HG02885 (cell line): ENCODE results near the gene TRIM32.

Experiments
- ATAC-seq: cut with Tn5 transposase; IDR thresholded peaks from one replicate; pipeline ENCODE4 v1.9.1; 2021; ENCODE audit warnings: mild to moderate bottlenecking; ENCODE audit not compliant: unreplicated experiment, poor library complexity

Gene TRIM32, protein sequence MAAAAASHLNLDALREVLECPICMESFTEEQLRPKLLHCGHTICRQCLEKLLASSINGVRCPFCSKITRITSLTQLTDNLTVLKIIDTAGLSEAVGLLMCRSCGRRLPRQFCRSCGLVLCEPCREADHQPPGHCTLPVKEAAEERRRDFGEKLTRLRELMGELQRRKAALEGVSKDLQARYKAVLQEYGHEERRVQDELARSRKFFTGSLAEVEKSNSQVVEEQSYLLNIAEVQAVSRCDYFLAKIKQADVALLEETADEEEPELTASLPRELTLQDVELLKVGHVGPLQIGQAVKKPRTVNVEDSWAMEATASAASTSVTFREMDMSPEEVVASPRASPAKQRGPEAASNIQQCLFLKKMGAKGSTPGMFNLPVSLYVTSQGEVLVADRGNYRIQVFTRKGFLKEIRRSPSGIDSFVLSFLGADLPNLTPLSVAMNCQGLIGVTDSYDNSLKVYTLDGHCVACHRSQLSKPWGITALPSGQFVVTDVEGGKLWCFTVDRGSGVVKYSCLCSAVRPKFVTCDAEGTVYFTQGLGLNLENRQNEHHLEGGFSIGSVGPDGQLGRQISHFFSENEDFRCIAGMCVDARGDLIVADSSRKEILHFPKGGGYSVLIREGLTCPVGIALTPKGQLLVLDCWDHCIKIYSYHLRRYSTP

DNA sequence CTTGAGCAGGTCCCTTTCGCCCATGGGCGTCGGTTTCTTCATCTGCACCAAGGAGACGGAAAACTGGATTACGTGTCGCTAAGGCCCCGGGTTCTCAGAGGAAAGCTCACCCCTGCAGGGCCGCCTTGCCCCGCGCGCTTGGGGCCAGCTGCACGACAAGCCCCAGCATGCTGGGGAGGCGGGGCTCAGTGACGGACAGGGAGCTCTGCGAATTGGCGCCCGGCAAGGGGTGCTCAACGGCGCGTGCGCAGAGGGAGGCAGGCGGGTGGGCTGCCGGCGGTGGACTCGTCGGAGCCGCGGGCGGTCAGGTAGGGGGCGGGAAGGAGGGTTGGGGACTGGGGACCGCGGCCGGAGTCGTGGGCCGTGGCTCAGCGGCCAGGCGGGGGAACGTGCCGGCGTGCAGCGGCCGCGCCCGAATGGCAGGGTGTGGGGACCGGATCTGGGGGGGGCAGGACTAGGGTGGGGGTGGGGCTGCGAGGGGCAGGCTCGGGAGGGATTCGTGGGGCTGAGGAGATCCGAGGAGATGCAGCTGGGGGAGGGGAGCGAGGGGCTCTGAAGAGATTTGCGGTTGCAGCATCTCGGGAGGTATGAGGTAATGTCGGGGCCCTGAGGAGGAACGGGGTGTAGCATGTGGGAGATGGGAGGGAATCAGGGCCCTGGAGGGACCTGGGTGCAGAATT, at the start of gene TRIM32:
Gene TRIM32, plus strand, starts transcription at position 232 of the 680 bp plus-strand sequence. CDS start 10,438 bp downstream, outside the sequence.
- peak; percentile 98 for ATAC-seq

DNA sequence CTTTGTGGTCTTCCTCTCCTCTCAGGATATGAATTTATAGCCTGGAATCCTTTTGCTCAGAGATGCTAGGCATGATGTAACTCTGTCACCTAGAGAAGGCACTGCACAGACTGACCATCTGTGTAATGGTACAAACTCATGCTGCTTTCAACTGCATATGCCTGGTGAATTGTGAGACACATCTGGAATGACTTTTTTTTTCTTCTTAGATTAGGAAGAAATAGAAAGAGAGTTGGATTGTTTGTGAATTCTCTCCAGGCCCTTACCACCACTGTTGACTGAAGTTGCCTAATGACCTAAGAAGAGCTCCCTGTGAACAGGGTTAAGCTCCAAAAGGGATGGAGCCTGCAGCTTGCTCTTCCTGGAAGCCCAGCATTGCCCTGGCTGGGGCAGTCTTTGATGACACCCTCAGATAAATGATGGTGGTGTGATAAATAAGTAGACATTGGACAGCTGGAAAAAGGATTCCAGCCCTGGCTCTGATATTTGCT, 47.8 kb upstream of the TRIM32 start:
- ATAC-seq = no peak

DNA sequence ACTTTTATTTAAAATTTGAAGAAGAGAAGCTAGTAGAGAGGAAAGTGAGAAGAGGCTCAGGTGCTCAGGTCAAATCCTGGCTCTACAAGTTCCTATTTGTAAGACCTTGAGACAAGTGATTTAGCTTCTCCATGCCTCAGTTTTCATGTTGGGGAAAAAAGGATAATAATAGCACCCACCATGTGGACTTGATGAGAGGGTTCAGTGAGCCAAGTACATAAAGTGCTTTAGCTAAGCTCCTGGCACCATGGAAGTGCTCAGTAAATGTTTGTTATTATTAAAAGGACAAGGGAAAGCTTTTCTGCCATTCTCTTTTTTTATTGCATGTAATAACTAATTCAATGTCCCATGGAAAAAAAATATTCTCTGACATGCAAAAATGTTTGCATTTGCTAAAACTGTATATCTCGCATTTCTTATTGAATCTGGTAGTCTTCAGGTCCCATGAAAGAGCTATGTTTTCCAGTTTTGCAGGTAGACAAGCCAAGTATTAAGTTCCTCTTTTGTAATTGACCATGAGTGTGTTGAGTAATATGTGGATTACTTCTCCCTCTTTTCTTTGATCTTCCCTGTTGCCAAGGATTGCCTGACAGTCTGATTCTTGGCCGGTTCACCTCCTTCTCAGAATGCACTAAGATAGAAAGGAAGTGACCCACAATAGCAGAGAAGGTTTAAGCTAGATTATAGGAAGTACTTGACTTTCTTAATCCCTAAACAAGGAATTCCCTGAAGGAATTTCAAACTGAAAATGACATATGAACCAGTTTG, 45.6 kb upstream of the TRIM32 start:
- ATAC-seq = no peak

DNA sequence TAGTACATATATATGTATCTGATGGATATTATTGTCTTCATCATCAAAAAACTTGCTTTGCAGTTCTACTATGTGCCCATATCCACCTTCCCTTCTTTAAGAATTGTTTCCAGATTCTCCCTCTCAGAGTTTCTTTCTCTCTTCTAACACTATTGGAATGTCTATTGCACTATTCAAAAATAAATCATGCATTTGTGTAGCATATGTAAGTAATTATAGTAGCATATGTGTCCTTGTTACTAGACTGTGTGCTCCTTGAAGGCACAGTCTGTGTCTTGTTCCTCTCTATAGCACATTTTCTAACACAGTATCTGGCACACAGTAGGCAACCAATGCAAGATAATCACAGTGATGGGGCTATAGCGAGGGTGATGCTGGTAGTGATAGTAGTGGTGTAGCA, 43.4 kb upstream of the TRIM32 start:
- ATAC-seq = no peak

DNA sequence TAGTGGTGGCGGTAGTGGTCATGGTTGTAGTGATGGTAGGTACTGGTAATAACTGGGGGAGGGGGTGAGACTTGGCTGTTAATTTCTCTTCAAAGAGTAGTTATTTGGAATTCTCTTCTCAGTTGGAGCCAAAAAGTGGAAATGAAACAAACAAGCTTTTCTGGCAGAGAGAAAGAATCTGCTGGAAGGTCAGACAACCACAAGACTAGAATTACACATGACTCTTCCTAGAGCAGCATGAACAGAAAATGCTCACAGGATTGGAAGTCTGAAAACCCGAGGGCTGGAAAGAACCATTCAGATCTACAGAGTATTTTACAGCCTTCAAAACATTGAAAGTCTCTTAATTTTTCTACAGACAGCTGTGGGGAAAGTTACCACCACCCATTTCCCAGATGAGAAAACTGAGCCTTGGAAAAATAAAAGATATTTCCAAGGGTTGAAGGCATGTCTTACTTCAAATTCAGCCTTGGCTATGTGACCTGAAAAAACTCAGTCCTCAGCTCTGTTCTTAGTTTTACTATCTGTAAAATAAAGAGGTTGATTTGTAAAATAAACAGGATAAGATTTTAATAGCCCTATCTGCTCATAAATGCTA, 42.9 kb upstream of the TRIM32 start:
- no peak for ATAC-seq

DNA sequence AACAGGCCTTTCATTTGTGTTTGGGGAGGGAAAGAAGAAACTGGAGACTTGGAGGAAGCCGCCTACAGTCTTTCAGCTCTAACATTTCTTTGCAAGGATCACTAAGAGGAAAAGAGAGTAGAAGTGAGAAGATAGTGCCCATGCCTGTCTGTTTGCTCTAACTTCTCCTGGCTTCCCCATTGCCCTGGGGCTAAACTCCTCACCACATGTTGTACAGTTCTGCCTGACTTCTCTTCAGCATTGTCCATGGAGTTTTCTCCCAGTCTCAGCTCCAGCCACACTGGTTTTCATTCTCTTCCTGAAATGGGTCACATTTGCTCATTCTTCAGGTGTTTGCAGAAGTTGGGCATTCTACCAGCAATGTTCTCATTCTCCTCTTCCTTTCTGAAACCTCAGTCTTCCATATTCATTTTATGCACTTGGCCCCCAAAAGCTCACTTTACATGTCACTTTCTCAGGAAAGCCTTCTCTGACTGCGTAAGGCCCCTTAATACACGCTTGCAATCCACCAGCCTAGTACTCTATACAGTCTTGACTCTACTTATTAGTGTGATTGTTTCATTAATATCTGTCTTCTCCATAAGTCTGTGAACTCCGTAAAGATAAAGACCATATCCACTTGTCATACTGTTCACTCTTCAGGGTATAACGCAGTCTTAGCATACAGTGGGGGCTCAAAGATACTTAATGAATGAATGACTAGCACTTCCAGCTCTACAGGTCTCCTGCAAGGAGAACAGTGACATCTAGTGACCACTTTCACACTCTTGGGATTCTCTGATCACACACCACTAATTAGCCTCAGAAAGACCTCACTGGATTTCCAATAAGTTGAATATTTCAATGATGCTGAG, 40.2 kb upstream of the TRIM32 start:
- ATAC-seq = peak; percentile 62

DNA sequence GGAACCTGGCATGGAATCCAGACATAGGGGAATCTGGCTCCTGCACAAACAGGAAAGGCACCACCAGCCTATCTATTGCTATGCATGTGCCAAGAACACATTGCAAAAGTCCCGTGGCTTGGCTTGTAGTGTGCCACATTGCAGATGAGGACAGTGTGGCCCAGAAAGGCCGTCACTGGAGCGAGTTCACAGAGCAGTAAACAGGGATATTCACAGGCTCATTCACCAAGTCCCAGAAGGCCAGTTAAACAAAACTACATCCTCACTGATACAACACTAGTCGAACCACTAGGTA, 39.6 kb upstream of the TRIM32 start:
- ATAC-seq = peak; percentile 14

DNA sequence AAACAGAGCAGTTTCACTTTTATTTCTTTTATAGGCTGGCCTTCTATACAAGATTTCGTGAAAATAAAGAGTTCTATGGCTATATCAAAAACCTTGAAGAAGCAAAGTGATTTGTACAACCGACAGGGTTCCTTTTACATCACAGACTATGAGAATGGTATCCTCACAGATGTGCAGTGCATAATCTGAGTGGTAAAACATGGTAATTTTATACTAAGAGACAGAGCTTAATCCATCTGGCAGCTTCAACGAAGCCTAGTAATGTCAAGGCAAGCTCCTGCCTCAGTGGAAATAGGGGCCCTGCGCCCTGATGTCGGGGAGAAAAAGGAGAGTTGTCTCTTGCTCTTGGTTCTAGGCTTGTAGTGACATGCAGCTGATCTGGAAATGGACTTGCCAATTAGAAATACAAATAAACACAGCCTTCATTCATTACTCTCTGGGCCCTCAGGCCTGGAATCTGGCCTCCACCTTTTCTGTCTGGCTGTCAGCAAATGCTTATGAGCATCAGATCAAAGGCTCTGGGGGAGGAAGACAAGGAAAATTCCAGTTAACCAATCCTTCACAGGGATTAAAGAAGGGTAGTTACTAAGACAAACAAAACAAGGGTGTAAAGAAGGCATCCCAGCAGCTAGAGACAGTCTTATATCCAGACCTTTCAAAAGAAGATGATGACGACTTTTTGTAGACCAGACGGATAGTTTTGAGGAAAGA, 33.6 kb upstream of the TRIM32 start:
- no peak for ATAC-seq

DNA sequence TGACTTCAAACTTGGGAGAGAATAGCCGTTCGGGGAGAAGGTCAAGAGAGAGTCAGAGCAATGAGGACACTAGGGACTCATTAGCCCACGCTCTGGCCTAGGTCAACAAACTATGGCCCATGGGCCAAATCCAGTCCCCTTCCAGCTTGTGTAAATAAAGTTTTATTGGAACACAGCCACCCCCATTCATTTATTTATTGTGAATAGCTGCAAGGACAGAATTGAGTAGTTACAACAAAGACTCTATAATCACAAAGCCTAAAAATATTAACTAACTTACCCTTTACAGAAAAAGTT, 33.1 kb upstream of the TRIM32 start:
- ATAC-seq = no peak

DNA sequence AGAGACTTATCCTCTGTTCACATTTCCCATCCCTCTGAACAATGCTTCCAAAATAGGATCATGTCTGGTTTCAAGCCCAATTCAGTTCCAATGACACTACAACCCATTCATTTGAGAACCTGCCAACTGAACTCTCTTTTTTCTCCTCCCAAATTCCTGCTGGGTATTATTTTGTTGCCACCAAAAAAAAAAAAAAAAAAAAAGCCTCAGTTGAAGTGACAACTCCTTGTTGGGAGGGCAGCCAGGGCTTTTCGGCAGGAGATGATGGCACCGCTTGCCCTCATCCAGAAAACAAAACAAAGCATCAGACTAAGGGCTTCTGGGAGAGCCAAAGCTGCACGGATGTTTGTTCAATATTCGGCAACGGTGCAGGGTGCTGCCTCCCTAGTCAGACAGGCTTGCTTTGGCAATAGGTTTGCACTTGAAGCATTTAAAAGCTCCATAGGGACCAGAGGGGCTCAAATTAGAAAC, 30.6 kb upstream of the TRIM32 start:
- ATAC-seq = no peak

DNA sequence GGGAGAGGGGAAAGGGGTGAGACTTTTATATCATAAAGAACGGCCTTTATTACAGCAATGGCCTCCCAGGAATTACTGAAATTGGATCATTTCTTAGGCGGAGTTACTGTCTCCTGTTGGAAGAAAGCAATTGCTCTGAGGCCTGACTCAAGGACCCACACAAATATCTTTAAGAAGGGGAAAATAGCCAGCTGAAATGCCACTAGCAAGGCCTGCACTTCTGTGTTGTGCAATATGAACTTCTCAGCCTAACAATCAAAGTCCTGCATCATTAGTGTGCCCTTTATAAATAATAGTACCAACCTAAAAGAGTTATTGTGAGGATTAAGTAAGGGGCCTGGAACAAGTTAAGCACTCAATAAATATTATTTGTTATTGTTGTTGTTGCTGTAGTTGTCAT, 30.1 kb upstream of the TRIM32 start:
- no peak for ATAC-seq

DNA sequence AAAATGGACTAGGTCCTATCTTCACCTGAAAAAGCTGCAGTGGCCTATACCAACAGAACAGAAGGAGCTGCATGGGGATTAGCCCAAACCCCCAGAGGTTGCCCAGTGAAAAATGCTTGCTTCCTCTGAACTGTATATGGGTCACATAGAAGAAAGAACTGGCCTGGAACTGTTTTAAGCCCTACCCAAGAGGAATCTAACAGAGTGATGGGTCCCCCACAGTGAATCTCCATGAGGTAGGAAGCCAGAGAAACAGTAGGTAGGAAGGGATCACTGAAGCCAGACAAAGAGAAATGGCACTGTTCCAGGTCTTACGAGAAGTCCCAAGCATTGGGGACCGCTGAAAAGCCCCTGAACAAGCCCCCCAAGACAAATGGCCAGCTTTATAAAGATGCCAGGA, 28.8 kb upstream of the TRIM32 start:
- no peak for ATAC-seq

DNA sequence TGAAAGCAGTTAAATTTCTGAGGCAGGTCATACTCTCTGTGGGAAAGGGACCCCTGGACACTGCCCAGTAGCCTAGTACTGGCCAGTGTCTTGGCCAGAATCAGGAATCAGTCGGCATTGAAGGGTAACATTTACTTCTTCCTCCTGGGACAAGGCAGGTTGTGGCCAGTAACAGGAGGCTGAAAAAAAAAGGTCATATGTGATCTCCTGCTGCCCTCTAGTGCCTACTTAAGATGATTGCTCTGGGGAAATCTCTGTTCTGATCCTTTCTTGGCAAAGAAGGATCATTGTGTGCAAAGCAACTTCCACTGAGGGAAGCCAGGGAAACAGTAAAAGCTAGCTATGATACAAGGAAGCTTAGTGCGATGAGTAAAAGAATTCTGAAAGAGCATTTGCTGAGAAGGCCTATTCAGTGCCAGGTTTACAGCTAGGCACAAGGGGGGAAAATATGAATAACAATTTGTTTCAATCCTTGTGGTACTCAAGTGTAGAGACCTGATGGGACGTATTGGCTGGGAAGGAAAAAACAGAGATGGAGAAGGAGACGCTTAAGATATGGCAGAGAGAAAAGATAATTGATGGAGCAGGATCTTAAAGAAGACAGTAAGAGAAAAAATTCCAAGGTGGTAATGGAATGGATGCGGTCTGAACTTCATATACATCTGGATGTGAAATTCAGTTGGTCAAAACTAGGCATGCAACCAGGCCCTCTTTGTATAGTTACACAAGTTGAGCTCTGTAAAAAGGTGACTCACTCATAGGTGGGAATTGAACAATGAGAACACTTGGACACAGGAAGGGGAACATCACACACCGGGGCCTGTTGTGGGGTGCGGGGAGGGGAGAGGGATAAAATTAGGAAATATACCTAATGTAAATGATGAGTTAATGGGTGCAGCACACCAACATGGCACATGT, 25.8 kb upstream of the TRIM32 start:
- ATAC-seq = peak; percentile 89

DNA sequence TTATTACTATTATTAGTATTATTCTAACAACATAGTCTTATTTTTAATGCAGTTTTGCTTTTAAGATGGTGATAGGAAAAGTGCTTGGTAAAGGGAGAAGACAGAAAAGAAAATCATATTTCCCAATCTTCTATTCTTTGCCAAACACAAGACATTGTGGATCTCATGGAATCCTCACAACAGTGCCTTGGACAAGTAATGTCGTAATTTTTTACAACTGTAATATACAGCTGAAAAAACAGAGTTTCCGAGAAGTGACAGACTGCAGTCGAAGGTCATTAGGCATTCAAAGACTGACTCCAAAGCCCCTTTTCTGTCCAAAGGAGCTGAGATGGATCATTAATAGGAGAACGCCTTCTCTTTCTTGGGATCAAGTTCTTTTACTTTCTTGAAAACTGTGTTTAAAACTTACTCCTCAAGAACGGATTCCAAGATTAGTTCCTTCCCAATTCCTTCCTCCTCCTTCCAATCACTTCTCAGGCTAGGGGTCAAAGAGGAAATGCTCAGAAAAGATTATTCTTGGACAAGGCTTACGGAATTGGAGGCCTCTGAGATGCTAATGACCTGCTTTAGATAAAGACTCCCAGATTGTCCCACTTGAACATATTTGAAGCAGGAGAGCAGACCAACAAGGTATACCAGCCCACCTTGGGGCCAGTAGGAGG, 24.3 kb upstream of the TRIM32 start:
- no peak for ATAC-seq

DNA sequence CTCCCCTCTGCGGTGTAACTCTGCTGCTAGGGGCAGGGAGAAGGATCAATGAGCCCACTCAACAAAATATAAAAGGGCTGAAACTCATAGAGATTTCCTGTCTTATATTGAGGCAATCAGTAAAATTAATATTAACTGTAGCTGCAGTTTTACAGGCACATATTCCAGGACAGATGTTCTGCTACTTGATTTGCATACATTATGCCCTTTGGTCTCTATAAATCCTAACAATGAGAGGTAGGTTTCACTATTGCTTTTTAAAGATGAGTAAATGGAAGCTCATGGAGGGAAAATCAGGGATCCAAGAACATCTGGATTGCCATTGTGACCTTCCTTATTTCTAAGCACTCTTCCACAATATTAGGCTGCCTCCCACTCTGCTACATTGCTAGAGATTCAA, 23.5 kb upstream of the TRIM32 start:
- no peak for ATAC-seq

DNA sequence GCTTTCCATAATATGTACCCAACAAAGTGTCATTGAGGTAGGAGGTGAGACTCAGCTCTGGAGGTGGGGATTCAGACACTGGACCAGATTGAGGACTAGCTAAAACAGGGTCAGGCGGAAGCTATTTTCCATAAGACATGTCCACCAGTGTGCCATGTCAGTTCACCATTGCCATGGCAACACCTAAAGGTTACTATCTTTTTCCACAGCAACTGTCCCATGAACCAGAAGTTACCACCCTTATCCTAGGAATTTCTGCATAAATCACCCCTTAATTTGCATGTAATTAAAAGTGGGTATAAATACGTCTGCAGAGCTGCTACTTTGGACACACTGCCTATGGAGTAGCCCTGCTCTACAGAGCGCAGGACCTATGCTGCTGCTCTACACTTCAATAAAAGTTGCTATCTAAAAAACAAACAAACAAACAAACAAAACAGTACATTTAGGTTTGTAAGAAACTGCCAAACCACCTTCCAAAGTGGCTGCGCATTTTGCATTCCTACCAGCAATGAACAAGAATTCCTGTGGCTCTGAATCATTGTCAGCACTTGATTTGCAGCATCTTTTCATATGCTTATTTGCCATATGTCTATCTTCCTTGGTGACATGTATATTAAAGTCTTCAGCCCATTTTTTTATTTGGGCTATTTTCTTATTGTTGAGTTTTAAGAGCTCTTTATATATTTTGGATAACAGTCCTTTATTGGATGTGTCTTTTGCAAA, 18.0 kb upstream of the TRIM32 start:
- ATAC-seq = no peak

DNA sequence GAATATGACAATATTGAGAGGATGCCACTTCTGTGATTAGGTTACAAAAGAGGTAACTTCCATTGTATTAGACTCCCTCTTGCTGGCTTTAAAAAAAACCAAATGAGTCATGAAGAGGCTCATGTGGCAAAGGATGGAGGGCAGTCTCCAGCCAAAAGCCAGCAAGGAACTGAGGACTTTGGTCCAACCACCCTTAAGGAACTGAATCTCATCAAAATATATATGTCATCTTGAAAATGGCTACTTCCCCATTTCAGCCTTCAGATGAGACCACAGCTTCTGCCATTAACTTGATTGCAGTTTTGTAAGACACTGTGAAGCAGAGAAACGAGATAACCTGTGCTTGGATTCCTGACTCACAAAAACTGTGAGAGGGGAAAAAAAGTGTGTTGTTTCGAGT, 15.5 kb upstream of the TRIM32 start:
- no peak for ATAC-seq
